ENCODE measurements around the gene CCDC141. TPM values are rescaled to one million over a fixed set of nuclear protein-coding genes. Genes with fewer than 3 reads are reported as not detected.

The CCDC141 gene
- total RNA-seq, 1 experiment from 2014 or later = 0.30 TPM

GRCh38 chr2:178928077-178928476 lies 121.9 kb downstream of the CCDC141 start:
- H3K9me3 ChIP-seq (ENCODE audit: control insufficient read depth in 1 of 2, insufficient read depth in 1 of 2, low read depth in 1 of 2, low read length in 2 of 2) = no peaks in the 10 kb centered on the region
- H4K20me1 ChIP-seq (ENCODE audit: insufficient read depth) = no peaks in the 10 kb centered on the region
- H3K4me2 ChIP-seq (ENCODE audit: low read length) = no peak overlapping the region
- no peak overlapping the region for H3K9ac ChIP-seq (ENCODE audit: low read length)
- H3K27ac ChIP-seq (ENCODE audit: low read depth, low read length) = no peak overlapping the region
- no peaks in the 10 kb centered on the region for H3K9me2 ChIP-seq (ENCODE audit: insufficient read depth)
- DNase-seq (ENCODE audit: low read depth, low spot score) = no peak
- H3K27me3 ChIP-seq (ENCODE audit: insufficient read depth, low read length) = no peaks in the 10 kb centered on the region
- H3K4me1 ChIP-seq (ENCODE audit: control insufficient read depth in 1 of 2, insufficient read depth in 2 of 2, low read length in 2 of 2) = no peaks in the 10 kb centered on the region
- no peak overlapping the region for H2AFZ ChIP-seq (ENCODE audit: low read depth, low read length, poor library complexity, severe bottlenecking)
- RAD21 ChIA-PET (ENCODE audit: low non-redundant PET in 1 of 2, low total read pairs in 2 of 2, uncharacterized antibody in 2 of 2, unreplicated experiment in 2 of 2) = no interaction called here
- no peak overlapping the region for H3K4me3 ChIP-seq (replicated peaks in 1 of 2; ENCODE audit: low read depth in 1 of 2, low read length in 2 of 2)
- H3K79me2 ChIP-seq (ENCODE audit: insufficient read depth, low read length) = no peaks in the 10 kb centered on the region
- BruUV-seq (replicated peaks) = no TSS peak
- TF ChIP-seq ZFX (IDR thresholded peaks at IDR 0.05) (no peak), CBX3 (IDR thresholded peaks at IDR 0.05; ENCODE audit: low read depth) (no peak), SIN3A (IDR thresholded peaks at IDR 0.05; ENCODE audit: low read depth) (no peak)
- POLR2A ChIA-PET = no interaction called here
- no peak for ATAC-seq
- CTCF ChIA-PET = interaction anchor here (1.5 kb wide), 1 partner anchor 13 kb away, joined by 3 read pairs; no protein-coding TSS in a partner anchor
- H3K36me3 ChIP-seq (ENCODE audit: control insufficient read depth in 1 of 2, insufficient read depth in 2 of 2, low read length in 2 of 2) = no peaks in the 10 kb centered on the region
- intact Hi-C loops (cut with micrococcal nuclease) = loop anchor here (5.0 kb wide), 1 partner anchor 131 kb away; no protein-coding TSS in a partner anchor

- H3K36me3 ChIP-seq (ENCODE audit: control insufficient read depth in 1 of 2, insufficient read depth in 2 of 2, low read length in 2 of 2) = no peaks in the 10 kb centered on the region
- no peak for TF ChIP-seq RAD21 (IDR thresholded peaks at IDR 0.05; ENCODE audit: low read depth)
- no peak for TF ChIP-seq SIN3A (IDR thresholded peaks at IDR 0.05; ENCODE audit: low read depth)
- no peak for TF ChIP-seq ZFX (IDR thresholded peaks at IDR 0.05)
- no peak for TF ChIP-seq EGR1 (IDR thresholded peaks at IDR 0.05; ENCODE audit: low read depth)
- TF ChIP-seq SRF (IDR thresholded peaks at IDR 0.05; ENCODE audit: low read depth) = no peak
- ChIA-PET CTCF (interaction anchor here (1.2 kb wide), 1 partner anchor 92 kb away, joined by 3 read pairs; no protein-coding TSS in a partner anchor), RAD21 (ENCODE audit: low non-redundant PET in 1 of 2, low total read pairs in 2 of 2, uncharacterized antibody in 2 of 2, unreplicated experiment in 2 of 2) (no interaction called here), POLR2A (no interaction called here)
- H3K4me3 ChIP-seq (replicated peaks in 1 of 2; ENCODE audit: low read depth in 1 of 2, low read length in 2 of 2) = no peak overlapping the region
- no peaks in the 10 kb centered on the region for H3K27me3 ChIP-seq (ENCODE audit: insufficient read depth, low read length)
- ATAC-seq (no peak), DNase-seq (ENCODE audit: low read depth, low spot score) (no peak)
- BruUV-seq (replicated peaks) = no TSS peak
- intact Hi-C loops (cut with micrococcal nuclease) = loop anchor here (5.0 kb wide), 1 partner anchor 130 kb away; no protein-coding TSS in a partner anchor
- no peak overlapping the region for H2AFZ ChIP-seq (ENCODE audit: low read depth, low read length, poor library complexity, severe bottlenecking)
- H3K79me2 ChIP-seq (ENCODE audit: insufficient read depth, low read length) = no peaks in the 10 kb centered on the region
- H3K27ac ChIP-seq (ENCODE audit: low read depth, low read length) = no peak overlapping the region
- H4K20me1 ChIP-seq (ENCODE audit: insufficient read depth) = no peaks in the 10 kb centered on the region
- H3K4me2 ChIP-seq (ENCODE audit: low read length) = no peak overlapping the region
- no peak overlapping the region for H3K9ac ChIP-seq (ENCODE audit: low read length)
- no peaks in the 10 kb centered on the region for H3K9me3 ChIP-seq (ENCODE audit: control insufficient read depth in 1 of 2, insufficient read depth in 1 of 2, low read depth in 1 of 2, low read length in 2 of 2)
- H3K4me1 ChIP-seq (ENCODE audit: control insufficient read depth in 1 of 2, insufficient read depth in 2 of 2, low read length in 2 of 2) = no peaks in the 10 kb centered on the region
- no peaks in the 10 kb centered on the region for H3K9me2 ChIP-seq (ENCODE audit: insufficient read depth)
These were observed 122.8 kb downstream of the CCDC141 start for GRCh38 chr2:178927173-178927572.

Data from HCT116 (cell line).